Heart left ventricle (tissue), 16 donors: Measurements from ENCODE around the gene TAS2R19. TPM values are rescaled to one million over a fixed set of nuclear protein-coding genes. Genes with fewer than 3 reads are reported as not detected.
"Not testable (repeated sequence)": the region's sequence is repeated elsewhere in the genome, so short reads cannot be mapped to it uniquely, and the experiment has no call there.

Experiments
- ATAC-seq, 4 donors: fragments of 200-7000 bp; cut with Tn5 transposase; one replicate each; pipeline ENCODE4 v1.9.1; 2020 to 2022; ENCODE audit warnings: moderate library complexity in 4 of 4, mild to moderate bottlenecking in 3 of 4, moderate number of reproducible peaks in 1 of 4
- DNase-seq, 5 donors: peaks; one replicate each; pipeline ENCODE4 v3.0.0-alpha.2; 2020
- H3K27ac ChIP-seq, 12 donors: fragments of 200-600 bp; sonication (generic) in 4 of 12; one replicate each; pipeline versions ENCODE4 v1.5.0 to v1.8.0; 2016 to 2022; ENCODE audit warnings: mild to moderate bottlenecking in 2 of 12
- H3K27me3 ChIP-seq, 9 donors: fragments of 200-600 bp; sonication (generic) in 2 of 9; one replicate each; pipeline versions ENCODE4 v1.5.1 to v1.8.0; 2016 to 2022; ENCODE audit warnings: mild to moderate bottlenecking in 3 of 9
- H3K36me3 ChIP-seq, 9 donors: fragments of 200-600 bp; sonication (generic) in 2 of 9; one replicate each; pipeline versions ENCODE4 v1.5.0 to v1.8.0; 2018 to 2022; ENCODE audit warnings: mild to moderate bottlenecking in 2 of 9
- H3K4me1 ChIP-seq, 12 donors: fragments of 200-600 bp; sonication (generic) in 4 of 12; one replicate each; pipeline versions ENCODE4 v1.5.0 to v1.8.0; 2016 to 2022; ENCODE audit warnings: mild to moderate bottlenecking in 3 of 12
- H3K4me3 ChIP-seq, 12 donors: fragments of 200-600 bp; sonication (generic) in 4 of 12; one replicate each; pipeline versions ENCODE4 v1.5.0 to v1.8.0; 2017 to 2022; ENCODE audit warnings: mild to moderate bottlenecking in 9 of 12, moderate library complexity in 4 of 12
- H3K9me3 ChIP-seq, 12 donors: fragments of 200-600 bp; sonication (generic) in 4 of 12; one replicate each; pipeline versions ENCODE4 v1.5.0 to v1.8.0; 2016 to 2022; ENCODE audit warnings: mild to moderate bottlenecking in 1 of 12
- CTCF ChIP-seq, 12 donors: fragments of 200-600 bp; sonication (generic) in 4 of 12; IDR thresholded peaks; one replicate each; pipeline versions ENCODE4 v1.5.0 to v1.8.0; 2018 to 2022; ENCODE audit warnings: antibody characterized with exemption in 12 of 12, mild to moderate bottlenecking in 5 of 12
- POLR2A ChIP-seq, 2 donors: fragments of 450-650 bp; IDR thresholded peaks; one replicate each; pipeline ENCODE4 v1.6.1; 2017; ENCODE audit warnings: antibody characterized with exemption in 2 of 2, mild to moderate bottlenecking in 2 of 2, moderate library complexity in 2 of 2
- WGBS, 4 donors: extraction: QIAGEN DNeasy Blood & Tissue Kit in 2 of 4; methylation state at CpG; one replicate each; pipeline versions ENCODE4 v1.1.5 to v1.1.7; 2013 to 2018; 5-methylcytosine and 5-hydroxymethylcytosine counted together
- intact Hi-C, 10 donors: fragments of 100-400 bp; cut with DNase I; formaldehyde crosslinking; loops; one replicate each; pipeline versions ENCODE4 v1.11.1 to v1.14.2; 2022
- polyA plus RNA-seq, 2 donors: library from polyadenylated mRNA; stranded (reverse); fragments of 200-250 nt; gene quantifications; one replicate each; pipeline ENCODE4 v1.2.3, GENCODE V29; 2013
- total RNA-seq, 9 donors: library from RNA; depleted of rRNA in 2 of 9; stranded (reverse); fragments of >200 nt in 2 of 9; fragmentation: NEBNext Ultra II Directional in 3 of 9; extraction: Animal tissue kit (Norgen Biotek cat#: 25700) in 3 of 9; gene quantifications; one replicate each; pipeline versions ENCODE4 v1.1.0 to v1.2.4, GENCODE V29; 2016 to 2023
- donor health status: ischemic (EF 13 %, LVEDD 7.1; RV severe dilation, severe dysfunction).
- donor health status: healthy with polysubstance abuse.
- donor health status: DM: no; HTN: yes; CAD: no.
- donor health status: DM: no; HTN: no; CAD: no.
- donor health status: ischemic (EF 25% LVEDD 6.9; RV normal size, moderate dysfunction).
- donor health status: ischemic (EF 25% LVEDD 5.7; RV mildly dilated, moderate dysfunction).
- donor health status: healthy.
- donor health status: DM: yes; HTN: yes; CAD: no.
- donor health status: ischemic (EF 35%, LVEDD 5.7; RV mildly dilated, moderate dysfunction).
- donor health status: nonischemic (EF 11% LVEDD 7.7; RV severe dilation, severe dysfunction).
- donor health status: DM: yes; HTN: yes; CAD: no.
- donor health status: PGD.
- donor health status: ischemic (EF 29% LVEDD 5.4; RV normal size, mild dysfunction).
- donor health status: nonischemic (EF 23%, LVEDD 6.1; RV moderate dilation, normal function).

Gene TAS2R19
- total and polyA plus RNA-seq, 11 donors, result 0.17 to 2.5 (median 0.85) TPM; not detected in 2

GRCh38 chr12:11067514-11067913, 45.1 kb upstream of the TAS2R19 start:
- peaks cover 0 to 18% (median 0%) of the 10 kb centered on the region in 12 donors for H3K4me1 ChIP-seq
- intact Hi-C loops, result loop anchor here in 2 of 10 donors (2.0 to 10.0 kb wide), 2 partner anchors 29 to 107 kb away; partner anchors contain the start of gene SMIM10L1 (in 1 of the 2)
- H3K4me3 ChIP-seq, result no peak overlapping the region
- H3K27me3 ChIP-seq, result no peaks in the 10 kb centered on the region
- peak in 4 of 5 donors; percentile 40 to 73 (median 59) for DNase-seq
- no peak for TF ChIP-seq CTCF (IDR thresholded peaks at IDR 0.05)
- no peak for TF ChIP-seq POLR2A (IDR thresholded peaks at IDR 0.05)
- 5 to 47% (median 42%) methylated on average over 2 of the region's 2 CpGs for WGBS, 4 donors
- H3K9me3 ChIP-seq, result no peaks in the 10 kb centered on the region
- ATAC-seq, result peak in 3 of 4 donors; percentile 79 to 94 (median 79)
- no peak overlapping the region for H3K27ac ChIP-seq
- no peaks in the 10 kb centered on the region for H3K36me3 ChIP-seq

GRCh38 chr12:11062194-11062593, 39.8 kb upstream of the TAS2R19 start, which contains the start of gene TAS2R46:
Gene TAS2R46, minus strand, starts transcription at chr12:11062294. Its CDS starts 0 bp downstream, at chr12:11062294.
- DNase-seq, ATAC-seq, H3K9me3 ChIP-seq, H3K36me3 ChIP-seq, H3K27me3 ChIP-seq, H3K4me3 ChIP-seq, H3K4me1 ChIP-seq, H3K27ac ChIP-seq: not testable (repeated sequence)
- intact Hi-C loops, result loop anchor here in 1 of 10 donors (10.0 kb wide), 1 partner anchor 113 kb away; the partner anchor contains the start of gene SMIM10L1
- 92 to 96% (median 94%) methylated on average over 1 of the region's 1 CpG for WGBS, 4 donors

- intact Hi-C loops, result loop anchor here in 1 of 10 donors (10.0 kb wide), 1 partner anchor 115 kb away; the partner anchor contains the start of gene SMIM10L1
- ATAC-seq, result no peak
These were observed 37.4 kb upstream of the TAS2R19 start for GRCh38 chr12:11059784-11060183.

GRCh38 chr12:11059041-11059440, 36.6 kb upstream of the TAS2R19 start:
- Histone ChIP-seq H3K27me3 (no peaks in the 10 kb centered on the region), H3K4me3 (no peak overlapping the region), H3K27ac (no peak overlapping the region), H3K36me3 (no peaks in the 10 kb centered on the region), H3K4me1 (peaks cover 0 to 5% (median 0%) of the 10 kb centered on the region in 12 donors), H3K9me3 (no peaks in the 10 kb centered on the region)
- TF ChIP-seq CTCF (IDR thresholded peaks at IDR 0.05), result no peak
- TF ChIP-seq POLR2A (IDR thresholded peaks at IDR 0.05), result no peak
- ATAC-seq (peak in 3 of 4 donors; percentile 91 to 95 (median 92)), DNase-seq (peak in 4 of 5 donors; percentile 21 to 60 (median 33))
- 48 to 64% (median 62%) methylated on average over 3 of the region's 3 CpGs for WGBS, 4 donors
- intact Hi-C loops, result no loop called here

More at GRCh38 chr12:11059784-11060183, 37.4 kb upstream of the TAS2R19 start:
- DNase-seq, result no peak
- Histone ChIP-seq H3K27ac (no peak overlapping the region), H3K9me3 (no peaks in the 10 kb centered on the region), H3K4me1 (peaks cover 0 to 5% (median 0%) of the 10 kb centered on the region in 12 donors), H3K36me3 (no peaks in the 10 kb centered on the region), H3K4me3 (no peak overlapping the region), H3K27me3 (no peaks in the 10 kb centered on the region)
- TF ChIP-seq CTCF (IDR thresholded peaks at IDR 0.05), result no peak
- no peak for TF ChIP-seq POLR2A (IDR thresholded peaks at IDR 0.05)

GRCh38 chr12:11055306-11055705, 32.9 kb upstream of the TAS2R19 start:
- WGBS, 4 donors, result 86 to 98% (median 94%) methylated on average over 2 of the region's 2 CpGs
- DNase-seq (no peak), ATAC-seq (no peak)
- no peak for TF ChIP-seq POLR2A (IDR thresholded peaks at IDR 0.05)
- TF ChIP-seq CTCF (IDR thresholded peaks at IDR 0.05), result no peak
- H3K27me3 ChIP-seq, result no peaks in the 10 kb centered on the region
- H3K4me1 ChIP-seq, result peaks cover 0 to 5% (median 0%) of the 10 kb centered on the region in 12 donors
- no peak overlapping the region for H3K4me3 ChIP-seq
- peaks cover 0 to 11% (median 0%) of the 10 kb centered on the region in 12 donors for H3K9me3 ChIP-seq
- H3K36me3 ChIP-seq, result no peaks in the 10 kb centered on the region
- intact Hi-C loops, result no loop called here
- H3K27ac ChIP-seq, result no peak overlapping the region

- ATAC-seq, DNase-seq: not testable (repeated sequence)
These were observed 27.5 kb upstream of the TAS2R19 start for GRCh38 chr12:11049806-11050531.

More at GRCh38 chr12:11049806-11050531, 27.5 kb upstream of the TAS2R19 start:
- peaks cover 0 to 19% (median 6%) of the 10 kb centered on the region in 9 donors for H3K36me3 ChIP-seq
- H3K27me3 ChIP-seq, H3K4me1 ChIP-seq, intact Hi-C loops, H3K4me3 ChIP-seq, H3K27ac ChIP-seq: not testable (repeated sequence)
- H3K9me3 ChIP-seq, result peaks cover 0 to 15% (median 0%) of the 10 kb centered on the region in 12 donors
- 97 to 99% (median 98%) methylated on average over 7 of the region's 7 CpGs for WGBS, 4 donors
